Activated T-cell treated with anti-CD3 and anti-CD28 coated beads, Interleukin-2, amount 50 U/mL, for 1 hour (primary cell): ENCODE results near the gene SNX7.
A peak's percentile ranks its signal among the peaks of the same experiment; 100 is the strongest.

Experiments
- DNase-seq: peaks from one replicate; pipeline ENCODE4 v3.0.0-alpha.2; 2020

The SNX7 gene

GRCh38 chr1:98661544-98662355, at the start of gene SNX7:
SNX7 (plus strand) TSS chr1:98661721; CDS start chr1:98661732, 11 bp downstream.
- DNase-seq, result peak; percentile 22

DNA sequence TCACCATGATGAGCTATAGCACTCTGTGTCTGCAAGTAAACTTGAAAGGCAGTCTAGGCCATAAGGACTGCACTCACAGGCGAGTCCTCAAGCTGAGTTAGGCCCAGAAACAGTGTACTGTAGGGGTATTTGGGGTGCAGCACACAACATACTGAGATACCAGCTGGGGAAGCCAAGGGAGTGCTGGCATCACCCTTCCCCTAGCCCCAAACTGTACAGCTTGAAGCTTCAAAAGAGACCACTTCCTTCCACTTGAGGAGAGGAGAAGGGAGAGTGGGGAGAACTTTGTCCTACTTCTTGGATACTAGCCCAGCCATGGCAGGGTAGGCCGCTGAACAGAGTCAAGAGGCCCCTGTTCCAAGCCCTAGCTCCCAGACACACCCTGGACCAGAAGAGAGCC, 24.2 kb upstream of the SNX7 start:
- DNase-seq, result no peak

- no peak for DNase-seq
These were observed 23.3 kb upstream of the SNX7 start for GRCh38 chr1:98638185-98638584.

DNA sequence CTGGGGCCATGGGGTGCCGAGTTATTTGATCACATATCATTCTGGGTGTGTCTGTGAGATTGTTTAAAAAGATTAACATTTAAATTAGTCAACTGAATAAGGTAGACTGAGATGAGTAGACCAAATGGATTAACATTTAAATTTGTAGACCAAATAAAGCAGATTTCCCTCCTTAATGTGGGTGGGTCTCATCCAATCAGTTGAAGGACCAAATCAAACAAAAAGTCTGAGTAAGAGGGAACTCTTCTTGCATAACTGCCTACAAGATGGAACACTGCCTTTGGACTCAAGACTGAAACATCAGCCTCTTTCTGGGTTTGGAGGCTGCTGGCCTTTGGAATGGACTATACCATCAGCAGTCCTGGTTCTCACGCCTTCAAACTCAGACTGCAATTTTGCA, 17.0 kb upstream of the SNX7 start:
- no peak for DNase-seq

DNA sequence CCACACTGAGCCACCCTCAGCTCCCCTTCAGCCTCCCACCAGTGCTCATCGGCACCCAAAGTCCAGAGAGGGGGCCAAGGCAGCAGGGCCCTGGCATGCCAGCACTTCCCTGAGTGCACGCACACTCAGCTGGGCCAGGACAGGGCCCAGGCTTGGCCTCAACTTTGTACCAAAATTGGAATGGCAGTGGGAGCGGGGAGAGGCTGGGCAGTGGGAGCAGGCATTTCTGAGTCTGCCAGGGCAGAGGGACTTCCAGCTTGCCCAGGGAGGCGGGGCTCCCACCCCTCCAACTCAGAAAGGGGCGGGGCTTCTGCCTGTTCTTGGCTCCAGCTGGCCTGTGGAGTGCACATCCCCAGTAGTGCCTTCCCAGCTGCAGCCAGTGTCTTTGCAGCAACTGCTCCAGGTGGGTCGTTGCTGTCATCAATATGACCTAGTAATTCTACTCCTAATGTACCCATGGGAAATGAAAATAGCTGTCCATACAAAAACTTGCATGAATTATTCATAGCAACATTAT, 10.3 kb upstream of the SNX7 start:
- no peak for DNase-seq

DNA sequence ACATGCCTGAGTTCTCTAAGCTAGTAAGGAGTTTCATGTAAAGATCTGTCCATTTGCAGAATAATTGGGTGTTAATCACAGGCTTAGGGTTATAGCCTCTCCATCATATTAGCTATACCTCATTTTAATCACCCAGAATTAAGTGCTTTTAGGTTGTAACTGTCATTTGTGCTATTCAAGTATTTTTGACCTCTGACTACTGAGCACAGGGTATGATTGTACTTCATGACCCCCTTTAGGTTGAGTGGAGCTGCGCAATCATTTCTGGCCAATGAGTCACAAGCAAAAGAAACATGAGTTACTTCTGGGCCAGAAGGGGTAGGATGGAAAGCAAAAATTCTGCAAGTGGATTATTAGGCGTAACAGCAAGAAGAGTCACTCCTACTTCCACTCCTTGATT, 8.4 kb upstream of the SNX7 start:
- DNase-seq, result no peak

DNA sequence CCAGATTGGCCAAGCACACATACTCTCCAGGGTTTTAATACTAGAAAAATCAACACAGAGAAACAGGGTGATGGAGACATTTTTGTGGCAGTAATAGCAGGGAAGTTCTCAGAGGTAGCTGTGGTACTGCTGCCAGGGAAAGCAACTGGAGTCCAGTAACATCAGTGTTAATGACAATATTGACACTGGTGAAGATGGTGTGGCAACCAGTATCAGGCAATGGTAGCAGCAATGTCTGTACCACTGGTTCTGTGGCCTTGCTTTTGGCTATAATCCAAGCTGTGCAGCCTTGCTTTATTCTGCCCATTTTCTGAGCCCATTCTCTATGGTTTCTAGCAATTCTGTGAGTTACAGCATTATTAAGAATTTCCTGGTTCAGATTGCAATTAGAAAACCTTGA, 1.6 kb upstream of the SNX7 start:
- DNase-seq, result no peak

DNA sequence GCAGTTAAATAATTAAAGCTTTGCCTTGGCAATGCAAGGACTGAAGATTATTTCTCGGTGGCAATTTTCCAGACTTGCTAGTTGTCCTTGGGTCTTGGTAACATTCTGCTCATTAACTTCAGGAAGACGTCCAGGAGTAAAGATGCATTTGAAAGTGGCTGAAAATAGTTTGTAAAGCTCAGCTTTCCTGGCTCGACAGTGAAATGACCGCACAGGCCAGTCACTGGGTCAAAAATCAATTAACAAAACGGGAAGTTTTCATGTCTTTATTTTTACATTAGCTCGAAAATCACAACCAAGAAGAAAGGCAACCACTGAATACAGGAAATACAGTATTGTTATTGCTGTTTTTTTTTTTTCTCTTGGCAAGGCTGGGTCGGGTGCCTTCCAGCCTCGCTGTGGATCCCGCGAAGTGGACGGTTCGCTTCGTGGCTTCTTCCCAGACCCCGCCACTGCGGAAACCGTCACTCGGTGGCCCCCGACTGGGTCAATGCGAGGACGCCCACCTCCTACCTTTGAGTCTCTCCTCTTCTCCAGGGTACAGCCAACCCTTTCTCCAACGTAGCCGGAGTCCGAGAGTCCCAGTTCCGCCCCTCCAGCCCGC, 479 bp upstream of the SNX7 start:
- DNase-seq, result no peak

DNA sequence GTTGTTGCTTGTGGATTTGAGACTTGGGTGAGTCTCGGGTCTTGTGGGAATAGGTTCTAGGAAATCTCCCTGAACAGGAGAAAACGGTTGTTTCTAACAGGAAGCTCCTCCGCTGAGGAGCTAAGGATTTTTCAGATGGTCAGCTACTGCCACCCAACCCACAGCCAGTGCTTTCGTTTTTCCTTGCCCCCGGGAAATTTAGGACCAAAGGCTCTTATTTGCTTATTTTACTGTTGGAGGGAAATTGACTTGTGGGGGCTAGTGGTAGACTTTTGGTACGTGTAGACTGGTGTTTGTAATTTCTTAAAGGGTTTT, 792 bp downstream of the SNX7 start:
- no peak for DNase-seq

DNA sequence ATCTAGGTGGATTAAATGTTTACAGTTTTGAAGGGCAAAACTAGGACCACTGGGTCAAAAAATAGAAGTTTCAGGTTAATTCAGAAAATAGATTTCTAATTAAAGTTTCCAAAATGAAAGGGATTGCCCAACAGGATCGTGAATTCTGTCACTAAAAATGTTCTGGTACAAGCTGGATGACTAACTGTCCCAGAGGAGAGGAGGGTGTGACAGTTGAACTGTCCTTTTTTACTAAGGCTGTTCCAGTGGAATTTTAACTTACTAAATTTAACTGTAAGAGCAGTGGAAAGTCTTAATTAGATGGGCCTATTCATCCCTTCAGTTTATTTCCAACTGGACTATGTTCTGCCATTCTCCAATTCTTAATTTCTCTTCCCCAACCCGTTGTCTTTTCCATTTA, 7.2 kb downstream of the SNX7 start:
- DNase-seq, result no peak

- DNase-seq, result no peak
These were observed 8.1 kb downstream of the SNX7 start for GRCh38 chr1:98669355-98670296.

GRCh38 chr1:98672189-98672588, 10.7 kb downstream of the SNX7 start:
- no peak for DNase-seq

- no peak for DNase-seq
These were observed 12.7 kb downstream of the SNX7 start for GRCh38 chr1:98674075-98674781.

DNA sequence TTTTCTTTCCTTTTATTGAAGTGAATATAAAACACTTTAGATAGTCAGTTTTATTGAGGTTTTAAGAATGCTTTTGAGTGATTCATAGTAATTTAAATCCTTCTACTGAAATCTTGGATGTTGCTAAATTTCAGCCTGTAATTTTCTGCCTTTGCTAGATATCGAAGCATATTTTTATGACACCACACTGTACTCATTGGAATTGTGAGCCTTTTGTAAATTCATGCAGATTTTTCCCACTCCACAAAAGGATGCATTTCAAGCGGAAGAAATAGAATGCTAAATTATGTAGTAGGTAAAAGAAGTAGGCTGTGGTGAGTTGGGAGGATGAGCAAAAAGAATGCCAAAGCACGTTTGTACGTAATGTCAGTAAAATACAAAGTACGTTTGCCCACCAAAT, 13.8 kb downstream of the SNX7 start:
- DNase-seq, result no peak

GRCh38 chr1:98677288-98677687, 15.8 kb downstream of the SNX7 start:
- DNase-seq, result no peak

DNA sequence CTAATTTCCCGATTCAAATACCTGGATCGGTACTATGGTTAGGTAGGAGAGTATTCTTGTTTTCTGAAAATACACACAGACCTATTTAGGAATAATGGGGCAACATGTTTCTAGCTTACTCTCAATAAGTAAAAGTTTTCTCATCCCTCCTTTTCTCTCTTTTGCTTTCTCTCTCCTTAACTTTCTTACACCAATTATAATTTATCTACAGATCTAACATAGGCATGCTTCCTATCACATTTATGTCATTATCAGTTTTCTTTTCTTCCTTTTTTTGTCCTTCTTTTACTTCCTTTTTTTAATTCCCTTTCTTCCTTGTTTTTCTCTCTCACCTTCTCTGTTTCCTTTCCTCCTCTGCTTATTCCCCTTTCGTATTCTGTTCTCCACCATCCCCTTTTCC, 20.3 kb downstream of the SNX7 start:
- DNase-seq, result no peak

DNA sequence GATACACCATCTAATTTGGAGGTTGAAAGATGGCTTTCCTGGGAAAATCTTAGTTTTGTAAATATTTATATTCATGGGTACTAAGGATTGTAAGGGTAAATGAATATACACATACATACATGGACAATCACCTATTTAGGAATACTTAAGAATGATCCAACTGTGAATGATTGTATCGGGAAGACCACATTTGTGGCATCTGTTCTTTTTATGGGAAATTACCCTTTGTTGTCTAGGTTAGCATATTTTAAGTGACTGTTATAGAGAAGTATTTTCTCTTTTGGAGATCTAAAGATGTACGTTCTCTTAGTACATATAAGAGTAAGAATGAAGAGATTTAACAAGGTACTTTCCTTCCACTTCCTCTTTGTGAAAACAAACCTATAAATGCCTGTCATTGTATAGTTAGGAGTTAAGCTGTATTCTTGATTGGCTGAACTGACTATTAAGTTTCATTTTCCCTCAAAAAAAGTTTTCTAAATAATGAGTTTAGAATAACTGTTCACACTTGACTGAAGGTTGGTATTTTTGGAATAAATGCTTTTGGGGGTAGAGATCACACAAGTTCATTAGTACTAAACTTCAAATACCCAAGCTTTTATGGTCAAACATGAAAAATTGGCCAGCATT, 26.7 kb downstream of the SNX7 start:
- DNase-seq, result no peak

DNA sequence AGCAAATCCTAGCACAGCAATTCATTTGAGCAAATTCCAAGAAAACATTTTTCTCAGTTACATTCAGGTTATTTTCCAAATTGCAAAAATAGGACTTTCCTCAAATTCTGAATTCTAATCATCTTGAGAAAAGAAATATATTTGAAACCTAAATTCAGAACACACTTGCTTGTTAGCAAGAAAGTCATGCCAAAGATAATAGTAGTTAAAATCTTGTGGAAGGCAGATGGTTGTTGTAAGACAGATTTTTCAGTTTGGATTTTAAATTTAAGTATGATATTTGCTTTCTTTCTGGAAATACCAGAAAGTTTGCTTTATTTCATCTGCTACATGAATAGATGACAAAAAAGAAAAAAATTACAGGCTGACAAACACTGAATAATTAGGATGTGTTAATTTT, 29.1 kb downstream of the SNX7 start:
- no peak for DNase-seq

DNA sequence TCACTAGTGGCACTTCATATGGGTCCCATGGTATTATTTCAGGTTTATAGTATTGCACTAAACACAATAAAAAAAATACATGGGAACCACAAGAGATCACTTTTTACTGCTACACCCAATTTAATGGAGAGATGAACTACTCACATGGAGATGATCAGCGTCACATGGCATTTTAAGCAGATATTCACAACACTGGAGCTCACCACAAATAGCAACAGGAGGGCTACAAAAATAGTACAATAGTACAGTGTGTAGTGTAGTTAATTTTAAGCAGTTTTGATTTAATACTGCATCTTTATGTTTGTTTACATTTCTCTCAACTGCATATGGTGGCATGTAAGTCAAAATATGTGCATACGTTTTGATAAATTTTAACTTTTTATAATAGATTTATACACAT, 31.0 kb downstream of the SNX7 start:
- no peak for DNase-seq

- DNase-seq, result no peak
These were observed 31.9 kb downstream of the SNX7 start for GRCh38 chr1:98693385-98693784.

- no peak for DNase-seq
These were observed 34.6 kb downstream of the SNX7 start for GRCh38 chr1:98696077-98696476.

DNA sequence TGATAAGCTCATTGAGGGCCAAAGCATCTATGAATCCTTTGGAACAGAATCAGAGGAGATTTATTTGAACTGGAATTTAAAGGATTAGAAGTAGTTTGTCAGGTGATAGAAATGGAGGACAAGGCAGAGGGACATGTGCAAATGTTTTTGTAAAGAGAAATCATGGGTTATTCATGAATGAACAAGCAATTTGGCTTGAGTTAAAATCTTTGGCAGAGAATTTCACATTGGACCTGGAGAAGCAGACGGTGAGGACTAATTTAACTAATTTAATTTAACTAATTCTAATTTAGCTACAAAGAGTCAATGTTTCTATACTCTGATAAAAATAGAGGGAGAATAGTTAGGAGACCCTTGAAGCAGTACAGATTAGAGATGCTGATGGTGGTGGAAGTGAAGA, 36.3 kb downstream of the SNX7 start:
- no peak for DNase-seq
